NCI-H345 (cell line): ENCODE data around the gene WDR47.
"Not testable (repeated sequence)": the region's sequence is repeated elsewhere in the genome, so short reads cannot be mapped to it uniquely, and the experiment has no call there.

Experiments
- DNase-seq: peaks from one replicate; lab custom pipeline; 2025; lab: John Stamatoyannopoulos, UW

Gene WDR47

DNA sequence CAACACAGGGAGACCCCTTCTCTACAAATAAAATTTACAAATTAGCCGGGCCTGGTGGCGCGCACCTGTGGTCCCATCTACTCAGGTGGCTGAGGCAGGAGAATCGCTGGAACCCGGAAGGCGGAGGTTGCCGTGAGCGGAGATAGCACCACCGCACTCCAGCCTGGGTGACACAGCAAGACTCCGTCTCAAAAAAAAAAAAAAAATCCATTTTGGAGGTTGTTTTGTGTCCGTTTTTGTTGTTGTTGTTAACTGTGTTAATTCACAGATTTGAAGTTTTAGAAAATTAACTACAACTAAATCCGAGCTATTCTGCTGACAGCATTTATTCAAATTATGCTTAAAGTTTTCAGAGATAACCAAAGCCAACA is 79.2 kb downstream of the WDR47 start:
- no peak for DNase-seq

DNA sequence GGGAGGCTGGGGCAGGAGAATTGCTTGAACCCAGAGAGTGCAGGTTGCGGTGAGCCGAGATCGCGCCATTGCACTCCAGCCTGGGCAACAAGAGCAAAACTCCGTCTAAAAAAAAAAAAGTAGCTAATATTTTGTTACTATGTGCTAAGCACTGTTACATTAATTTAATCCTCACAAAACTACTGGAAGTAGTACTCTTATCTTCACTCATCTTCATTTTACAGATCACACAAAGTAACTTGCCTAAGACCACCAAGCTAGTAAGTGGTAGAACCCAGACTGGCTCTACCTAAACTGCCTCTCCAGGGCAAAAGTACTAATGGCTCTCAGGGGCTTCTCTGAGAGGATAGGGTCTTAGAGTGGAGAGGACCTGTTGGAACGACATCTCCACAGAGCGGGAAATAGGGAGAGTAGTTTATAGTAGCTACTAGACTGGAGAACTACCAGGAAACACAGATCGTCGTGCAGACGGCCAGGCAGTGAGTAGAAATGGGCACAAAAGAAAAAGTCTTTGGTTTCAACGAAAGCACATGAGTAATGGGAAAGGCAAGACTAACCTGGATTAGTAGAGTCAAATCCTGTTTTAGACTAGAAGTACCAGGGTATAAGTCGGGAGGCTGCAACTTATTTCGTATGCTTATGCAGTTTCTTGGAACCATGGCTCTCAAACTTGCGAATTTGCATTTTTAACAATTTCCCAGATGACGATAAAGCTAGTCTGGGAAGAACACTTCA is 80.0 kb downstream of the WDR47 start:
- no peak for DNase-seq

GRCh38 chr1:108961198-108961597 is 80.7 kb downstream of the WDR47 start:
- DNase-seq, result no peak

- no peak for DNase-seq
Measured at GRCh38 chr1:108960719-108961118, 81.2 kb downstream of the WDR47 start.

DNA sequence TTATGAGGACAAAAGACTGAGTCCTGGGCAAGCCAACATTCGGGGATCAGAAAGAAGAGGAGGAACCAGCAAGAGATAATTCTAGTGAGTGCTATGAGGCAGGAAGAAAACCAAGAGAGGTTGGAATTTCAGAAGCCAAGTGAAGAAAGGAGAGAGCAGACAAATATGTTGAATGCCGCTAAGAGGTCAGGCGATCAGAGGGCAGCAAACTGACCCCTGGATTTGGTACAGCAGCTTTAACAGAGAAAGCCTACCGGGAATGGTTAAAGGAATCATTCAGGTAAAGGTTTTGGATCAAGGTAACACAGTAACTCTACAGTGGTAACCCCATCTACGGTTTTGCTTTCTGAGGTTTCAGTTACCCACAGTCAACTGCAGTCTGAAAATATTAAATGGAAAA is 84.0 kb downstream of the WDR47 start:
- DNase-seq, result no peak

DNA sequence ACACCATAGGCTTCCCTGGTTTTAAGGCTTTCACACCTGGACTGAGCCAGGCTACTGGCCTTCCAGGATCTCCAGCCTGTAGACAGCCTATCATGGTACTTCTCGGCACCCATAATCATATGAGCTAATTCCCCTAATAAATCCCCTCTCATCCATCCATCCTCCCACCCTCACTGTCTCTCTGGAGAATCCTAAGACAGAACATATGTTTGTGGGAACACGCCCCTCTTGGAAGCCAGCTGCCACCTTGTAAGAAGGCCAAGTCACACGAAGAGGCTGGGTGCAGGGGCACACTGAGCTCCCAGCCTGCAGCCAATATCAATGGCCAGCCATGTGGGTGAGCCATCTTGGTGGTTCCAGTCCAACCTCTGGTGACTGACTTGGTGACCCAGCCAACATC is 86.0 kb downstream of the WDR47 start:
- no peak for DNase-seq

- DNase-seq, result no peak
Measured at GRCh38 chr1:108955111-108955510, 86.8 kb downstream of the WDR47 start.

GRCh38 chr1:108953452-108953851 is 88.5 kb downstream of the WDR47 start:
- no peak for DNase-seq

- DNase-seq, result no peak
Measured at GRCh38 chr1:108951242-108951641, 90.7 kb downstream of the WDR47 start.

DNA sequence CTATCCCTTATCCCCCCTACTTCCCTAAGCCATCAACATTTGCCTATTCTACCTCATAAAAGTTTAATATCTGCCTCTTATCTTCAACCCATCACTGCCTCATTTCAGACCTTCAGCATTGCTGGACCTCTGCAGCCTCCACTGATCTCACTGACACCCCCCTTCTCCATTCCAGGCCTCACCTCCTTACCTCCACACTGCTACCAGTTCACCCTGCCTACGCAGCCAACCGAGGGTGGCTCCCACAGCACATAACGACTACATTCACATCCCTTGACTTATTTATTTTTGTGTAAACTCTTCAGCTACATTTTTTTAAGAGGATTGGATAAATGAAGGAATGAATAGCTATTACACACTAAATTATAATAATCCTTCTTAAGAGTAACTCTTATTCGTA is 92.9 kb downstream of the WDR47 start:
- DNase-seq, result no peak

DNA sequence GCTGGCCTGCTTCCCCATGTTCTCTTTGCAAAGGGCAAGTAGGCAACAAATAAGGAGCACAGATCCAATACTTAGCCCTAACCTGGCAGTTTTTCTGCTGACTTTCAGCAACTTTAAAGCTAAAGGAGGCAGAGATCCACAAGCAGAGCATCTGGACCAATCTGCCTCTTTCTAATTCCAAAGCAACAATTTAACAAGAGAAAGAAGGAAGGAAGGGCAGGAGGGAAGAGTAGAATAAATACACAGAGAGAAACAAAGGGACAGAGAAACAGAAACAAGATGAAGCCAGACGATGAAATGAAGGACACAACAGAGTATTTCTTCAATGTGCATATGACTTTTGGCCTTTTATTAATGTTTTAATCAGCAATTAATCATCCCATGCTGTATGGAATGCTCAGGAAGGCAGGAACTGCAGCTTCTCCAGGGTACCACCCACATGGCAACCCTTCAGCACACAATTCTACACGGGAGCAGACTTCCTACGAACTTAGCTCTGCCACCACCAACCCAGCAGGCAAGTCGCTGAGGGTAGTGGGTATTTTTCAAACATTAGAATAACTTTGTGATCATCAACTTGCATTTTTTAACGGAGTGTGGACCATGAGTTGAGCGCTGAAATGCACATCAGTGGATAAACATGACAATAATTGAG is 93.9 kb downstream of the WDR47 start:
- DNase-seq, result no peak

GRCh38 chr1:108936170-108936569 is 105.7 kb downstream of the WDR47 start:
- no peak for DNase-seq

DNA sequence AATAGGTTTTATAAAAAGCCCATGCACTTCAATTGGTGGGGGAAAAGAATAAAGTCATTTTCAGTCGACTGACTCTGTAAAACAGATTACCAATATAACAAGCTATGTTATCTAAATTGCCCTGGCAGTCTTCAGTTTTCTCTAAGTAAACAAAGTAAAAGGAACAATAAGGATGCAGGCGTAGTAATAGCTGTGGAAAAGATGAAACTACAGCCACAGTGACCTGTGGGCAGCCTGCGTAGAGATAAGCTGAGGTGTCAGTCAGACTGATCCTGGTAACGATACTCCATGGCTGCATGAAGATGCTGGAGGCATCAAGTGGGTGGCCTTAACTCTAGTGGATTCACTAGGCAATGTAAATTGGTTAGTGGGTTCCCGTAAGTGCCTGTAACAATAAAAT is 108.0 kb downstream of the WDR47 start:
- no peak for DNase-seq

DNA sequence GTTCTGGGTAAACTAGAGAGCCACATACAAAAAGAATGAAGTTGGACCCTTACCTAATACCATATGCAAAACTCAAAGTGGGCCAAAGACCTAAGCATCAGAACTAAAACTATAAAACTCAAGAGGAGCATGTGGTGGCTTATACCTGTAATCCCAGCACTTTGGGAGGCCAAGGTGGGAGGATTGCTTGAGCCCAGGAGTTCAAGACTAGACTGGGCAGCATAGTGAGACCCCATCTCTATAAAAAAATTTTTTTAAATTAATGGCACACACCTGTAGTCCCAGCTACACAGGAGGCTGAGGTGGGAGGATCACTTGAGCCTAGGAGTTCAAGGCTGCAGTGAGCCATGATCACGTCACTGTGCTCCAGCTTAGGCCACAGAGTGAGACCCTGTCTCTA is 114.3 kb downstream of the WDR47 start:
- not testable (repeated sequence) for DNase-seq

DNA sequence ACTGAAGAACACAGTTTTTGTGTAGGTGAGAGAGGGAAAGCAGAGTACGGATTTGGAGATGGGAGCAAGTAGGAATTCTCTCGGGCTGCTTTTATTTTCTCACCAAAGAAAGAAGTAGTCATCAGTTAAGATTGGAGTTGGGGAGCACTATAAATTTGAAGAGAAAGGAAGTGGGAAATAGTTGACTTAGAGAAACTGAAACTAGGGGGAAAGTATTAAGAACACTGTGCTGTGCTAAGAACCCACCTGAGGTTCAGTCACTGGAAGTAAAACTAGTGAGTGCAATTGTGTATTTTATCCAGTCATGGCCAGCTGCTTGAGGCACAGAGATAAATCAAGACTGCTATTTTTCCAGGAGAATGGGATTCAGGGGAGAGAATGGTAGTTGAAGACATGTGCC is 116.0 kb downstream of the WDR47 start:
- DNase-seq, result no peak
